ENCODE data around the gene PUSL1.
A peak's percentile ranks its signal among the peaks of the same experiment; 100 is the strongest.

The PUSL1 gene

GRCh38 chr1:1295154-1295923, 13.1 kb upstream of the PUSL1 start:
- DNase-seq (ENCODE audit: low spot score) = no peak

DNA sequence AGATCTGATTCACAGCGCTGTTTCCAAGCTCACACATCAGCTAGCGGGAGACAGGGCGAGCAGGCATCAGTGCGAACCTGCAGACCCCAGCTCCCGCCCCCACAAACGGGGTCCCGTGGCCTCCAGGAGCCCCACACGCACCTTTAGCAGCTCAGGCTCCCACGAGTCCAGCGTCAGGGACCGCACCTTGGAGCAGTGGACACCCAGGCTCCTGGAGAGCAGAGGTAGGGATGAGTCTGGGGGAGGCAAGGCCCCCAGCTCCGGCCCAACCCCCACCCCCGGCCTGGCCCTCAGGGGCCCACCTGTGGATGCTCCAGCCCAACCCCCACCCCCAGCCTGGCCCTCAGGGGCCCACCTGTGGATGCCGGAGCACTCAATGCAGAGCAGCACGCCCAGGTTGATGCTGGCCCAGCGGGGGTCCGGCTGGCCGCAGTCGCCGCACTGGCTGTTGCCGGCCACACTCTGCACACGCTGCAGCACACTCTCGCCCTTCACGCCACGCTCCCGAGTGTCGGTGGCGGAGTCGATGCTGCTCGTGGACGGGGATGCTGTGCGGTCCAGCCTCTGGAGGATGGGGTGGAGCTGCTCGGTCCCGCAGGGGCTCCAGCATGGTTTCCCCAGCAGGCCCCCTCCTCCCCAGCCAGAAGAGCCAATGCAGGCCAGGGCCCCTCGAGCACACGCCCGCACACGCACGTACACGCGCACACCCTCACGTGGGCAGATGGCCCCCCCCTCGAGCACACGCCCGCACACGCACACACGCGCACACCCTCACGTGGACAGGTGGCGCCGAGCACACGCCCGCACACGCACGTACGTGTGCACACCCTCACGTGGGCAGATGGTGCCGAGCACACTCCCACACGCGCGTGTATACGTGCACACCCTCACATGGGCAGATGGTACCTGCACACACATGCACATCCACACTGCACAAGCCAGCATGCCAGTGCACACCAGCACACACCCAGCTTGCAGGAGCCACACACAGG, 12.0 kb upstream of the PUSL1 start:
- DNase-seq (ENCODE audit: low spot score) = no peak

DNA sequence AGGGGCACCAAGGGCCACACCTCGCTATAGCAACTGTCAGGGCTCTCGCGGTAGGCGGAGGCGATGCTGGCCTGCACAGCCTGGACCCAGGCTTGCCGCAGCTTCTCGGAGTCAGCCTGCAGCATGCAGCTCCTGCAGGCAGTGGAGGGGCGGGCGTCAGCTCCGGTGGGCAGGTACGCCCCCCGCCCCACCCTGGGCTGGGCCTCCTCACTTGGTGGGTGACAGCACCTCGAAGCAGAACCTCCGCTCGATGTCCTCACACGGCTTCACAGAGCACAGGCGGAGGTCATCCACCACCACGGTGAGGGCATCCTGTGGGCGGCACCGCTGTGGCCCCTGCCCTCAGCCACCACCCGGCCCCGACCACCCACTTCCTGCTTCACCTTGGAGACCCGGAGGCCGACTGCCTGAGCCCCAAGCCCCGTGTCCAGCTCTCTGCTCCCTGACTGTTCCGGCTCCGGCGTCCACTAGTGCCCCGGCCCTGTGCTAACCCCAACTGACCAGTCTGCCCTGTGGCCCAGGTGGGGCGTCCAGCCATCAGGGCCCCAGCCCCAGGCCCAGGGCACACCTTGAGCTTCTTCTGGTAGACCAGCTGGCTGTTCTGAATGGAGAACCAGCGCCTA, 10.5 kb upstream of the PUSL1 start:
- no peak for DNase-seq (ENCODE audit: low spot score)

DNA sequence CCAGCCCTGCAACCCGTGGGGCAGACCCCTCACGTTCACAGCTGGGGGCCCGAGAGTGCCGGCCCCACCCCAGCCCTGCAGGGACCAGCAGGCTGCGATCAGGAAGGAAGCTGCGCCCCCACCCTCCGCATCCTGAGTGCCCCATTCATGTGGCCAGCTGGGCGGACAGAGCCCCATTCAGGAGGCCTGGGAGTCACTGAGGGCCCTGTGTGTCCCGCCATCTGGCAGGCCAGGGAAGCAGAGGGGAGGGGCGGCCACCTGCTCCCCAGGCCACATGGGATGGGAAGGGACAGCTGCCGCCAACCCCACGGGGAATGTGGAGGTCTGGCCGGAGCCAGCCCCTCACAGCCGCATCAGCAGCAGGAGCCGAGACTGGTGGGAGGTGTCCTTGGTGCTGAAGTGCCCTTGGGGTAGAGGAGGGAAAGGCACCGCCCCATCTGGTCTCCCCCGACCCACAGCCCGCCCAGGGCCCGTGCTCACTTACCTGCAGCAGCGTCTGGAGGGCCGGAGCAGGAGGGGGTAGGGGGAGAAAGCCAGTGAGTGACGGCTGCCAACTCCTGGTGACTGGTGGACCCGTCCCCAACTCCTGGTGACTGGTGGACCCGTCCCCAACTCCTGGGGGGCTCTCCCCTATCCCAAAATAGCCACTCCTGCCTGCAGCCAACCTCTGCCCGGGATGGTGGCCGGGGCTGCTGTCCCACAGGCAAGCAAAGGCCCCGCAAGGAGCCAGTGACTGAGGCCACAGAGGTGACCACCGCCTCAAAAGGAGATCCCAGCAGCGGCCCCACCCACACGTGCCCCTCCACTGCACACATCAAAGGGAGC, 9.3 kb upstream of the PUSL1 start:
- DNase-seq (ENCODE audit: low spot score) = peak; percentile 72

DNA sequence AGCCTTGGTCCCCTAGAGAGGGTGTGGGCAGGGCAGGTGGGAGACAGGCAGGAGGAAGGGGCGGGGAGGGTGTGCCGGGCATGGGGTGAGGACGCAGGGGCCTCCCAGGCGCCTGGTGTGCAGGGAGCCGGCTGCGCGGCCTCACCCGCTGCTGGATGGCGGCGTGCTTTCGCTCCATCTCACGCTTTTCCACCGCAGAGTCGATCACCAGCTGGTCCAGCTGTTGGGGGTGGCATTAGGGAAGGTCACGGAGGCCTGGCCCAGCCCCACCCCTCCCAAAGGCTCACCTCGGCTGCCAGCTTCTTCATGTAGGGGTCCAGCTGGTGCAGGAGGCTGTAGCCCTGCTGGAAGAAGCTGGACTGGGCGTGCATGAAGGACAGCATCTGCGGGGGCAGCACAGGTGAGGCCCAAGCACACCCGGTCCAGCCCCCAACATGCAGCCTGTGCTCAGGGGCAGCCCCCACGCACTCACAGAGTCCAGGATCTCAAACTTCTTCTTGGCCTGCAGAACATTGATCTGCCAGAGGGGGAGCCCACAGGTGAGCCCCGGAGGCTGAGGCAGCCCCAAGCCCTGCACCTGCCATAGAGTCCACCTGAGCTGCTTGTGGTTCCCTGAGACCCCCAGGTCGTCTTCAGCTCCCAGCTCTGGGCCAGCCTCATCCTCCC, 8.6 kb upstream of the PUSL1 start:
- peak; percentile 59 for DNase-seq (ENCODE audit: low spot score)

GRCh38 chr1:1300352-1300739, 8.1 kb upstream of the PUSL1 start:
- no peak for DNase-seq (ENCODE audit: low spot score)

DNA sequence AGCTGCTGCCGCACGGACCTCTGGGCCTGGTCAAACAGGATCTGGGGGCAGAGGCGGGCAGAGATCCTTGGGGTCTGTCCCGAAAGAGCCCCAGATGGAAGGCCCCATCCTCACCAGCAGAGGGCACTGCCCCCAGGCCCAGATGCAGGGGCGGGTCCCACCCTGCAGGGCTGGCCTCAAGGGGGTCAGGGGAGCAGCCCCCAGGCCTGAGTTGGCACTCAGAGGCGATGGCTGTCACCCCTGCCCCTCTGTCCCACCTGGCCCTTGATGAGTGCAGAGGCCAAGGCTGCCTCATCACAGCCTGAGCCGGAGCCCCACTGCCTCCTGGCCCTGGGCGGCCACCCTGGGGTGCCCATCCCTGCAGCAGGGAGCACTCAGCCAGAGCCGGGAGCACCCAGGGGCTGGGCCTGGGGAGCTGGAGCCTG, 6.4 kb upstream of the PUSL1 start:
- DNase-seq (ENCODE audit: low spot score) = no peak

- DNase-seq (ENCODE audit: low spot score) = no peak
Observed at GRCh38 chr1:1302951-1303509, 5.4 kb upstream of the PUSL1 start.

DNA sequence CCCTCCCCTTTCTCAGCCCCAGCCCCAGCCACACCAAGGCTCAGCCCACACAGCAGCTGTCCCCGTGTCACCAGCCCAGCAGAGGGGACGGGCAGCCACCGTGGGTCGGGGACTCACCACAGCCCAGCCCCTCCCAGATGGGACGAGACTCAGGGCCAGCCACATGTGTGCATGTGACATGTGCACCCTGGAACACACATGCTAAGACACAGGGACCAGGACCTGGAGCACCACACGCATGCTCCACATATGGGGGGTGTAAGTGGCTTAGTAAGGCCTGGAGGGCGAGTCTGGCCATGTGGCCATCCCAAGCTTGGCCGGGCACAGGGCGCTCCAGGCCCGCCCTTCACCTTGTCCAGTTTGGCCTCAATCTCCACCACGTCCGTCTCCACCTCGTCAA, 4.7 kb upstream of the PUSL1 start:
- no peak for DNase-seq (ENCODE audit: low spot score)

GRCh38 chr1:1304331-1305299, 3.8 kb upstream of the PUSL1 start:
- peak; percentile 79 for DNase-seq (ENCODE audit: low spot score)

DNA sequence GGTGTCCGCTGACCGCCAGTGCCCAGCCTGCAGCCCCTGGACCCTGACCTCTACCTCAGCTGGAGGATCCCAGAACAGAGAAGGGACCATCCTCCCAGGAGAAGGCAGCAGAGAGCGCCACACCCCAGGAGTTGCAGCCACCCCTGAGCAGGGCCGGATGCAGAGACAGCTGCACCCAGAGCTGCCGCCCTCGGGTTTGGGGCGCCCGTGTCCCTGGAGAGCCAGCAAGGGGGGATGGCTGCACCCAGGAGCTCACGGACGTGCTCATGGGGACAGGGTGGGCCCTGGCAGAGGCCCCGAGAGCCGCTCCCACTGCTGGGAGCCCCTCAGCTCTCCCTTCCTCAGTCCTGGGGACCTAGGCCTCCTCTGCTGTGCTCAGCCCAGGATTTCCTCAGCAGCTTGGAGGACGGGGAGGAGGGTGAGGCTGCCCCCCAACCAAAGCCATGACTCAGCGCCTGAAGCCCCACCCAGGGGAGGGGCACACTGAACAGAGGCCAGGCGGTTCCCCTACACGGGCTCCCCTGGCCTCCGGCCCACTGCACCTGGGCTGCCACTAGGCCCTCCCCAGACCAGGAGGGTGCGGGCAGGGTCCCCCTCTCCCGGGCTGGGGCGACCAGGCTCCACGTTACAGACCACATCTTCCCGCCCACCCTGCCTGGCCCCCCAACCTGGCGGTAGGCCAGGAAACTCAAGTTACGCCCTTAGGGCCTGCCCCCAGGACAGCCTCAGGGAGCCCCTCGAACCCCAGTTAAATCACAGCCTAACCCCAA, 2.9 kb upstream of the PUSL1 start:
- DNase-seq (ENCODE audit: low spot score) = peak; percentile 83

DNA sequence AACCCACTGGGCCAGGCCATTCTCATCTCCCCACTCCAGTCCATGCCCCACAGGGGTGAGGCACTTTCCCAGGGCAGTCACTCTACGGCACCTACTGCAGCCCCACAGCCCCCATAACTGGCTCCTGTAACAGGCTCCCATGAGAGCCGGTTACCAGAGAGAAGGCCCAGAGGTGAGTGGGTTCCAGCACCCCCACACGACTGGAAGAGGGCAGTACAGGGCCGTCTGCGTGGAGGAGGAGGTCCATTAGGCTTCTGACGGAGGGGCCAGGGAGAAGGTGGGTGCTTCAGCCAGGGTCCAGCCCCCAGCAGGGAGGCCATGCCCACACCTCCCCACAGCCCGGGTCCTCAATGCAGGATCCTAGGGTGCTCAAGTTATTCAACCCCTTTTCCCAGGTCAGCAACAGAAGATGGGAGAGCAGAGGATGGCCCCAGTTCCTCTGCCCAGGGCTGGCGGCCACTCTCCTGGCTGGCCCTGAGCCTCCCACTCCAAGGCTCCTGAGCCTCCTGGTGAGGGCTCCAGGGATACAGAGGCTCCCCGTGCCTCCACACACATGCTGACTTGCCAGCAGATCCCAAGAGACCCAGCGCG, 2.2 kb upstream of the PUSL1 start:
- peak; percentile 56 for DNase-seq (ENCODE audit: low spot score)

DNA sequence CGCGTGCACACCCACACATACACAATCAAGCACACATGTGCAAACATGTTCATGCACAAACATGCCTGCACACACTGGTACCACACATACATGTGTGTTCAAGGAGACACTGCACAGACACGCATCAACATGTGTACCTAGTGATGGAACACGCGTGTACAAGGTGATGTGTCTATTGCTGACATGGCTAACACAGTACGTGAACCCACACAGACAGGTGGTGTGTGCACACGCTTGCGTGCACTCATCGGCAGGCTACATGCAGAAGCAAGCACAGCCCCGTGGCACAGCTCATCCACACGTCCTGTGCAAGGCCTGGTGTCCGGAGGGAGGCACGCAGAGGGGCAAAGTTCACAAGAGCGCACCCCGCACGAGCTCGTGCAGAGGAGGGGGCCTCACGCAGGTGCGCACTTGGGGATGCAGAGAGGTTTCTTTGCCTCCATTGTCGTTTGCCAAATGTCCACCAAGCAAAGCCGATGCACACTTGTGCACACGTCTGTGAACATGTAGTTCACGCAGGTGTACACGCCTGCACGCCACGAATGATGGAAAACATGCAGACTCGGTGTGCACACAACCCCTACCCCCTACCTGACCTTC, 1.6 kb upstream of the PUSL1 start:
- no peak for DNase-seq (ENCODE audit: low spot score)

- DNase-seq (ENCODE audit: low spot score) = no peak
Observed at GRCh38 chr1:1307261-1307922, 1.0 kb upstream of the PUSL1 start.

- DNase-seq (ENCODE audit: low spot score) = no peak
Observed at GRCh38 chr1:1308756-1309250, 406 bp downstream of the PUSL1 start.

DNA sequence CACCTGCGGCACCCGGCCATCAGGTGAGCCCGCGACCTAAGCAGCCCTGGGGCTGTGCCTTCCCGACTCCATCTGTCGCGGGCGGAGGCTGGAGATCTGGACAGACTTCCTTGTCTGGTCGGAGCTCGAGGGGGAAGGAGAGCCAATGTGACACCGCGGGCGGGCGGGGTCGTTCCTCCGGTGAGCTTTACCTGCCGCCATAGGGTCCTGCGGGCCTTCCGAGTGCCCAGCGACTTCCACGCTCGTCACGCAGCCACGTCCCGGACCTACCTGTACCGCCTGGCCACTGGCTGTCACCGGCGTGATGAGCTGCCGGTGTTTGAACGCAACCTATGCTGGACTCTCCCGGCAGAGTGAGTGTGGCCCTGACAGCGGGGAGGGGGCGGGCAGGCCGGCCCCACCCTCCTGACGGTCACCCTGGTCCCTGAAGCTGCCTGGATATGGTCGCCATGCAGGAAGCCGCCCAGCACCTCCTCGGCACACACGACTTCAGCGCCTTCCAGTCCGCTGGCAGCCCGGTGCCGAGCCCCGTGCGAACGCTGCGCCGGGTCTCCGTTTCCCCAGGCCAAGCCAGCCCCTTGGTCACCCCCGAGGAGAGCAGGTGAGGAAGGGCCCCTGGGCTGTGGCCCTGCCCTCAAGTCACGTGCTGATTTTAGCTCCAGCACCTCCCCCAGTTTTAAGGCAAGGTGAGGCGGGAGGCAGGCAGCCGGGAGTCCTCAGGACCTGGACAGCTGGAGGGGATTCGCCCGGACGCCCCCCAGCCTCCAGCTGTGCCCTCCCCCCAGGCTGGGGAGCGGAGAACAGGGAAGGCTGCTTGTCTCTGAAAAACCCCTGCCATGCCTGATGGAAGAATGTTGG, 1.1 kb downstream of the PUSL1 start:
- DNase-seq (ENCODE audit: low spot score) = peak; percentile 31

- no peak for DNase-seq (ENCODE audit: low spot score)
Observed at GRCh38 chr1:1310109-1310385, 1.6 kb downstream of the PUSL1 start.
